K562 (cell line): ENCODE results near the gene DNAJC9. TPM values are rescaled to one million over a fixed set of nuclear protein-coding genes. Genes with fewer than 3 reads are reported as not detected.

Source experiments
- ARNT ChIP-seq, 2 experiments: fragments of 450-650 bp; IDR thresholded peaks; 2 replicates each; pipeline ENCODE4 v1.6.1; 2016; ENCODE audit warnings: mild to moderate bottlenecking in 1 of 2
- EZH2 ChIP-seq: IDR thresholded peaks from 2 replicates; pipeline ENCODE4 v1.6.1; 2012; ENCODE audit warnings: low read depth, mild to moderate bottlenecking, inconsistent platforms, low read length, borderline replicate concordance
- FOXJ3 ChIP-seq: sonication (generic); formaldehyde crosslinking; IDR thresholded peaks from 2 replicates; pipeline ENCODE4 v1.4.0; 2020; ENCODE audit warnings: mild to moderate bottlenecking, missing genetic modification reagents
- KLF6 ChIP-seq: fragments of 250-450 bp; sonication (Bioruptor Pico); IDR thresholded peaks from 2 replicates; pipeline ENCODE4 v1.4.0; 2020; ENCODE audit warnings: mild to moderate bottlenecking, moderate library complexity, borderline replicate concordance
- NFIX ChIP-seq: fragments of 250-450 bp; sonication (Bioruptor Pico); IDR thresholded peaks from 2 replicates; pipeline ENCODE4 v1.4.0; 2020; ENCODE audit warnings: low read depth, mild to moderate bottlenecking, moderate library complexity
- PHF20 ChIP-seq: fragments of 450-650 bp; IDR thresholded peaks from 2 replicates; pipeline ENCODE4 v1.6.1; 2018; ENCODE audit not compliant: partially characterized antibody
- SIN3A ChIP-seq, 2 experiments: fragments of 150-350 bp in 1 of 2; IDR thresholded peaks; 2 replicates each; pipeline ENCODE4 v1.6.1; 2011 to 2016; ENCODE audit warnings: borderline replicate concordance in 2 of 2, low read depth in 2 of 2, low read length in 2 of 2, mild to moderate bottlenecking in 2 of 2, moderate library complexity in 2 of 2; ENCODE audit not compliant: control insufficient read depth in 1 of 2
- TARDBP ChIP-seq: fragments of 450-650 bp; IDR thresholded peaks from 2 replicates; pipeline ENCODE4 v1.6.1; 2016
- ZNF212 ChIP-seq: fragments of 450-650 bp; formaldehyde crosslinking; IDR thresholded peaks from 2 replicates; pipeline ENCODE4 v1.4.0; 2020; ENCODE audit warnings: mild to moderate bottlenecking
- ZNF384 ChIP-seq: IDR thresholded peaks from 2 replicates; pipeline ENCODE4 v1.6.1; 2012; ENCODE audit warnings: low read depth, low read length, improper control_type of control experiment
- ZNF75A ChIP-seq: fragments of 450-650 bp; formaldehyde crosslinking; IDR thresholded peaks from 2 replicates; pipeline ENCODE4 v1.4.0; 2020; ENCODE audit warnings: mild to moderate bottlenecking
- polyA plus RNA-seq, 8 experiments: library from polyadenylated mRNA; depleted of rRNA in 4 of 8; stranded (reverse) in 5 of 8; unstranded in 3 of 8; fragments of >200 nt; fragmentation: Nextera tagmentation in 2 of 8; fragmentation: Illumina TruSeq in 1 of 8; extraction: Ambion mirVana in 2 of 8; extraction: Trizol in 1 of 8; gene quantifications; 2 replicates each; pipeline versions ENCODE4 v1.2.1 to v1.2.3, GENCODE V29; 2011 to 2014; ENCODE audit warnings: inconsistent platforms in 1 of 8, missing spikeins in 1 of 8
- total RNA-seq, 7 experiments: library from RNA; depleted of rRNA in 6 of 7; stranded (reverse); fragments of >200 nt in 6 of 7; fragmentation: Illumina TruSeq in 2 of 7; extraction: Trizol in 2 of 7; gene quantifications; 2 replicates each; pipeline versions ENCODE4 v1.2.1 to v1.2.3, GENCODE V29; 2011 to 2021; ENCODE audit warnings: low replicate concordance in 1 of 7
- TF ChIP-seq, protein P1 (sequence below): fragments of 250-450 bp; sonication (Bioruptor Pico); IDR thresholded peaks from 2 replicates; pipeline ENCODE4 v1.5.0; 2021; ENCODE audit warnings: mild to moderate bottlenecking, borderline replicate concordance
- TF ChIP-seq, protein P2 (sequence below), 2 experiments: fragments of 200-800 bp in 1 of 2; sonication (Bioruptor generic) in 1 of 2; sonication (generic) in 1 of 2; formaldehyde crosslinking in 1 of 2; IDR thresholded peaks in 1 of 2; conservative IDR thresholded peaks in 1 of 2; 2 replicates each; pipeline versions ENCODE4 v1.5.0 to v1.6.1; 2016 to 2020; ENCODE audit warnings: missing compliant biosample characterization in 1 of 2, missing genetic modification characterization in 1 of 2, missing genetic modification reagents in 1 of 2
- TF ChIP-seq, protein P3 (sequence below): fragments of 450-650 bp; formaldehyde crosslinking; IDR thresholded peaks from 2 replicates; pipeline ENCODE4 v1.4.0; 2020; ENCODE audit warnings: mild to moderate bottlenecking, moderate library complexity
- TF ChIP-seq, protein P4 (sequence below): sonication (generic); formaldehyde crosslinking; IDR thresholded peaks from 2 replicates; pipeline ENCODE4 v1.9.0; 2022; ENCODE audit warnings: mild to moderate bottlenecking, missing genetic modification reagents
- TF ChIP-seq, protein P5 (sequence below): fragments of 450-650 bp; conservative IDR thresholded peaks from 2 replicates; pipeline ENCODE4 v1.6.1; 2016; ENCODE audit warnings: missing genetic modification characterization, low read depth, mild to moderate bottlenecking, missing compliant biosample characterization, moderate library complexity
- TF ChIP-seq, protein P6 (sequence below): fragments of 250-450 bp; sonication (Bioruptor Pico); IDR thresholded peaks from 2 replicates; pipeline ENCODE4 v1.4.0; 2020; ENCODE audit warnings: mild to moderate bottlenecking, moderate library complexity

DNAJC9 gene
- total and polyA plus RNA-seq, 9 of the 15 experiments (the other 6 are each of a cell fraction or from before 2014, with no cell fraction given), result 66.7 to 133 (median 102) TPM

DNA sequence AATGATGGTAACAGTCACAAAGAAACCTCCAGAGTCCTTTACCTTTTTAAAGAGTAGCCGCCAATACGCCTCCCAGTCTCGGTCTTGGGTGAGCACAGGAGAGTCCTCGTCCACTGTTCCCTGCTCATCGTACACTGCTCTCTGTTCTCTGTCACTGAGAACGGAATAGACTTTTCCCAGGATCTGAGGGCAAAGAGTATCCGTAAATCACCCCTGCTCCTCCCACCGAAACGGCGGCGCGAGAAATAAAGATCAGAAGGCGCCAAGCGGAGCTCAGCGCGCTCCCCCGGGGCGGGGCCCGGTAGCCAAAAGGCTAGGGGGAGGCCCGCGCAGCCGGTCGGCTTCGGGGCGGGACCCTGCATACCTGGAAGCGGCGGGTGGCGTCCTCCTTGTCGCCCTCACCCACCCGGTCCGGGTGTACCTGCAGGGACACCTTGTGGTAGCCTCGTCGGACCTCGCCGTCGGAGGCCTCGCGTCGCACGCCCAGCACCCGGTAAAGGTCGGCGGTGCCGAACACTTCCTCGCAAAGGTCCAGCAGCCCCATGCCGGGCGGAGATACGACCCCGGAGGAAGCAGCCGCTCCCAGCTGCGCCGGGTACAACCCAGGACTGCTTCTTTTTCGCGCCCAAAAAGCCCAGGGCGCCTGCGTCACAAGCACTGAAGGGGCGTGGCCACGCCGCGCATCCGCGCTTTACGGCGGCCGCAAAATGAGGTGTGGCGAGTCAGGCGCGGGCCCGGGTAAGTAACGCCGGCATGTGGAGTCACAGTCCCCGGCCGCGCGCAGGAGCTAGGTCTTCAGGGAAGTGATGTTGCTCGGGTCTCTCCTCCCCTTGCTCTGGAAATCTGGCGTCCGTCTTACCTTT, at the start of gene DNAJC9 (continued):
- TF ChIP-seq, protein P1, sequence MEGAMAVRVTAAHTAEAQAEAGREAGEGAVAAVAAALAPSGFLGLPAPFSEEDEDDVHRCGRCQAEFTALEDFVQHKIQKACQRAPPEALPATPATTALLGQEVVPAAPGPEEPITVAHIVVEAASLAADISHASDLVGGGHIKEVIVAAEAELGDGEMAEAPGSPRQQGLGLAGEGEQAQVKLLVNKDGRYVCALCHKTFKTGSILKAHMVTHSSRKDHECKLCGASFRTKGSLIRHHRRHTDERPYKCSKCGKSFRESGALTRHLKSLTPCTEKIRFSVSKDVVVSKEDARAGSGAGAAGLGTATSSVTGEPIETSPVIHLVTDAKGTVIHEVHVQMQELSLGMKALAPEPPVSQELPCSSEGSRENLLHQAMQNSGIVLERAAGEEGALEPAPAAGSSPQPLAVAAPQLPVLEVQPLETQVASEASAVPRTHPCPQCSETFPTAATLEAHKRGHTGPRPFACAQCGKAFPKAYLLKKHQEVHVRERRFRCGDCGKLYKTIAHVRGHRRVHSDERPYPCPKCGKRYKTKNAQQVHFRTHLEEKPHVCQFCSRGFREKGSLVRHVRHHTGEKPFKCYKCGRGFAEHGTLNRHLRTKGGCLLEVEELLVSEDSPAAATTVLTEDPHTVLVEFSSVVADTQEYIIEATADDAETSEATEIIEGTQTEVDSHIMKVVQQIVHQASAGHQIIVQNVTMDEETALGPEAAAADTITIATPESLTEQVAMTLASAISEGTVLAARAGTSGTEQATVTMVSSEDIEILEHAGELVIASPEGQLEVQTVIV (CRISPR knock-in tag), result peak; percentile 98
- TF ChIP-seq ARNT (IDR thresholded peaks at IDR 0.05) (no peak), EZH2 (no peak), PHF20 (peak; percentile 60), SIN3A (IDR thresholded peaks at IDR 0.05; ENCODE audit: borderline replicate concordance in 2 of 2, control insufficient read depth in 1 of 2, low read depth in 2 of 2, low read length in 2 of 2) (peak; percentile 78 to 80; a peak in 3 of 4 replicates), ZNF212 (CRISPR knock-in tag) (peak; percentile 87; the same call in 1 of the 2 replicates), TARDBP (peak; percentile 86; the same call in 1 of the 2 replicates), FOXJ3 (CRISPR knock-in tag) (no peak), NFIX (CRISPR knock-in tag) (no peak), ZNF384 (no peak), ZNF75A (CRISPR knock-in tag) (peak; percentile 55; the same call in 1 of the 2 replicates), KLF6 (CRISPR knock-in tag) (peak; percentile 87)
- TF ChIP-seq, protein P2, sequence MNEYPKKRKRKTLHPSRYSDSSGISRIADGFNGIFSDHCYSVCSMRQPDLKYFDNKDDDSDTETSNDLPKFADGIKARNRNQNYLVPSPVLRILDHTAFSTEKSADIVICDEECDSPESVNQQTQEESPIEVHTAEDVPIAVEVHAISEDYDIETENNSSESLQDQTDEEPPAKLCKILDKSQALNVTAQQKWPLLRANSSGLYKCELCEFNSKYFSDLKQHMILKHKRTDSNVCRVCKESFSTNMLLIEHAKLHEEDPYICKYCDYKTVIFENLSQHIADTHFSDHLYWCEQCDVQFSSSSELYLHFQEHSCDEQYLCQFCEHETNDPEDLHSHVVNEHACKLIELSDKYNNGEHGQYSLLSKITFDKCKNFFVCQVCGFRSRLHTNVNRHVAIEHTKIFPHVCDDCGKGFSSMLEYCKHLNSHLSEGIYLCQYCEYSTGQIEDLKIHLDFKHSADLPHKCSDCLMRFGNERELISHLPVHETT (CRISPR knock-in tag; conservative IDR thresholded peaks at IDR 0.05 in 1 of 2, IDR thresholded peaks at IDR 0.05 in 1 of 2), result peak in 1 of 2 experiments; percentile 89; a peak in 2 of 4 replicates
- TF ChIP-seq, protein P3, sequence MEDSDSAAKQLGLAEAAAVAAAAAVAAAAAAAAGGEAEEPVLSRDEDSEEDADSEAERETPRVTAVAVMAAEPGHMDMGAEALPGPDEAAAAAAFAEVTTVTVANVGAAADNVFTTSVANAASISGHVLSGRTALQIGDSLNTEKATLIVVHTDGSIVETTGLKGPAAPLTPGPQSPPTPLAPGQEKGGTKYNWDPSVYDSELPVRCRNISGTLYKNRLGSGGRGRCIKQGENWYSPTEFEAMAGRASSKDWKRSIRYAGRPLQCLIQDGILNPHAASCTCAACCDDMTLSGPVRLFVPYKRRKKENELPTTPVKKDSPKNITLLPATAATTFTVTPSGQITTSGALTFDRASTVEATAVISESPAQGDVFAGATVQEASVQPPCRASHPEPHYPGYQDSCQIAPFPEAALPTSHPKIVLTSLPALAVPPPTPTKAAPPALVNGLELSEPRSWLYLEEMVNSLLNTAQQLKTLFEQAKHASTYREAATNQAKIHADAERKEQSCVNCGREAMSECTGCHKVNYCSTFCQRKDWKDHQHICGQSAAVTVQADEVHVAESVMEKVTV (CRISPR knock-in tag), result no peak; the same call in 1 of the 2 replicates
- TF ChIP-seq, protein P4, sequence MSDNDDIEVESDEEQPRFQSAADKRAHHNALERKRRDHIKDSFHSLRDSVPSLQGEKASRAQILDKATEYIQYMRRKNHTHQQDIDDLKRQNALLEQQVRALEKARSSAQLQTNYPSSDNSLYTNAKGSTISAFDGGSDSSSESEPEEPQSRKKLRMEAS (CRISPR knock-in tag), result peak; percentile 94
- TF ChIP-seq, protein P5, sequence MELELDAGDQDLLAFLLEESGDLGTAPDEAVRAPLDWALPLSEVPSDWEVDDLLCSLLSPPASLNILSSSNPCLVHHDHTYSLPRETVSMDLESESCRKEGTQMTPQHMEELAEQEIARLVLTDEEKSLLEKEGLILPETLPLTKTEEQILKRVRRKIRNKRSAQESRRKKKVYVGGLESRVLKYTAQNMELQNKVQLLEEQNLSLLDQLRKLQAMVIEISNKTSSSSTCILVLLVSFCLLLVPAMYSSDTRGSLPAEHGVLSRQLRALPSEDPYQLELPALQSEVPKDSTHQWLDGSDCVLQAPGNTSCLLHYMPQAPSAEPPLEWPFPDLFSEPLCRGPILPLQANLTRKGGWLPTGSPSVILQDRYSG (tag), result no peak
- TF ChIP-seq, protein P6, sequence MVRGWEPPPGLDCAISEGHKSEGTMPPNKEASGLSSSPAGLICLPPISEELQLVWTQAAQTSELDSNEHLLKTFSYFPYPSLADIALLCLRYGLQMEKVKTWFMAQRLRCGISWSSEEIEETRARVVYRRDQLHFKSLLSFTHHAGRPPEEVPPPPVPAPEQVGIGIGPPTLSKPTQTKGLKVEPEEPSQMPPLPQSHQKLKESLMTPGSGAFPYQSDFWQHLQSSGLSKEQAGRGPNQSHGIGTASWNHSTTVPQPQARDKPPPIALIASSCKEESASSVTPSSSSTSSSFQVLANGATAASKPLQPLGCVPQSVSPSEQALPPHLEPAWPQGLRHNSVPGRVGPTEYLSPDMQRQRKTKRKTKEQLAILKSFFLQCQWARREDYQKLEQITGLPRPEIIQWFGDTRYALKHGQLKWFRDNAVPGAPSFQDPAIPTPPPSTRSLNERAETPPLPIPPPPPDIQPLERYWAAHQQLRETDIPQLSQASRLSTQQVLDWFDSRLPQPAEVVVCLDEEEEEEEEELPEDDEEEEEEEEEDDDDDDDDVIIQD, result no peak
